HG03432 (cell line): ENCODE measurements around the gene MRPS34.
A peak's percentile ranks its signal among the peaks of the same experiment; 100 is the strongest.

ENCODE experiments used
- ATAC-seq: cut with Tn5 transposase; IDR thresholded peaks from one replicate; pipeline ENCODE4 v1.9.1; 2021; ENCODE audit warnings: mild to moderate bottlenecking, moderate library complexity; ENCODE audit not compliant: unreplicated experiment

The MRPS34 gene

GRCh38 chr16:1782408-1783264 lies 9.7 kb upstream of the MRPS34 start, which contains the start of the genes NUBP2 and SPSB3:
NUBP2 (plus strand) TSS chr16:1782960; CDS start chr16:1783021, 61 bp downstream.
SPSB3 (minus strand) TSS chr16:1782571; CDS start chr16:1781483, 1,088 bp downstream.
- ATAC-seq = peak; percentile 78

GRCh38 chr16:1781758-1782407 lies 8.9 kb upstream of the MRPS34 start:
- peak; percentile 16 for ATAC-seq

- ATAC-seq = no peak
These were observed 8.3 kb upstream of the MRPS34 start for GRCh38 chr16:1781254-1781653.

GRCh38 chr16:1780677-1781072 lies 7.7 kb upstream of the MRPS34 start:
- ATAC-seq = no peak

GRCh38 chr16:1779741-1780676 lies 7.1 kb upstream of the MRPS34 start:
- ATAC-seq = no peak

GRCh38 chr16:1779234-1779701 lies 6.3 kb upstream of the MRPS34 start:
- no peak for ATAC-seq

- no peak for ATAC-seq
These were observed 5.6 kb upstream of the MRPS34 start for GRCh38 chr16:1778200-1779179.

GRCh38 chr16:1777375-1778199 lies 4.7 kb upstream of the MRPS34 start:
- no peak for ATAC-seq

GRCh38 chr16:1776991-1777374 lies 4.0 kb upstream of the MRPS34 start:
- no peak for ATAC-seq

- no peak for ATAC-seq
These were observed 3.7 kb upstream of the MRPS34 start for GRCh38 chr16:1776672-1776955.

GRCh38 chr16:1775846-1776671 lies 3.1 kb upstream of the MRPS34 start:
- no peak for ATAC-seq

- ATAC-seq = no peak
These were observed 2.3 kb upstream of the MRPS34 start for GRCh38 chr16:1775006-1775845.

GRCh38 chr16:1774448-1774780 lies 1.5 kb upstream of the MRPS34 start:
- no peak for ATAC-seq

- ATAC-seq = peak; percentile 0
These were observed 941 bp upstream of the MRPS34 start for GRCh38 chr16:1773703-1774447.

GRCh38 chr16:1772362-1772907 lies 499 bp downstream of the MRPS34 start, which contains the start of gene EME2:
EME2 (plus strand) TSS chr16:1772810; CDS start chr16:1773228, 418 bp downstream.
- ATAC-seq = no peak

- ATAC-seq = no peak
These were observed 1.0 kb downstream of the MRPS34 start for GRCh38 chr16:1771864-1772361.
